Glomerular endothelial cell (primary cell): ENCODE results near the gene ENOX1. TPM values are rescaled to one million over a fixed set of nuclear protein-coding genes. Genes with fewer than 3 reads are reported as not detected.
"Not testable (repeated sequence)": the region's sequence is repeated elsewhere in the genome, so short reads cannot be mapped to it uniquely, and the experiment has no call there.

Experiments
- DNase-seq: peaks from one replicate; pipeline ENCODE4 v3.0.0-alpha.2; 2011; ENCODE audit warnings: low read depth, low spot score; ENCODE audit errors: extremely low read depth
- total RNA-seq: library from RNA; depleted of rRNA; stranded (reverse); fragments of >200 nt; gene quantifications from 2 replicates; pipeline ENCODE4 v1.2.3, GENCODE V29; 2015

The ENOX1 gene
- total RNA-seq, 1 donor from 2014 or later, result 0.18 TPM

GRCh38 chr13:43441899-43442499 lies 344.8 kb downstream of the ENOX1 start:
- no peak for DNase-seq

GRCh38 chr13:43441464-43441863 lies 345.3 kb downstream of the ENOX1 start:
- no peak for DNase-seq

- DNase-seq, result no peak
These were observed 352.6 kb downstream of the ENOX1 start for GRCh38 chr13:43434191-43434590.

- DNase-seq, result no peak
These were observed 353.1 kb downstream of the ENOX1 start for GRCh38 chr13:43433691-43434141.

- no peak for DNase-seq
These were observed 353.8 kb downstream of the ENOX1 start for GRCh38 chr13:43432958-43433357.

GRCh38 chr13:43431841-43432240 lies 354.9 kb downstream of the ENOX1 start:
- no peak for DNase-seq

- no peak for DNase-seq
These were observed 355.5 kb downstream of the ENOX1 start for GRCh38 chr13:43431290-43431716.

GRCh38 chr13:43428545-43429296 lies 358.1 kb downstream of the ENOX1 start:
- DNase-seq, result no peak

GRCh38 chr13:43426355-43426754 lies 360.4 kb downstream of the ENOX1 start:
- DNase-seq, result no peak

- no peak for DNase-seq
These were observed 361.5 kb downstream of the ENOX1 start for GRCh38 chr13:43425234-43425633.

- no peak for DNase-seq
These were observed 362.4 kb downstream of the ENOX1 start for GRCh38 chr13:43424412-43424811.

GRCh38 chr13:43422116-43422515 lies 364.7 kb downstream of the ENOX1 start:
- DNase-seq, result no peak

GRCh38 chr13:43416842-43417241 lies 369.9 kb downstream of the ENOX1 start:
- not testable (repeated sequence) for DNase-seq

- not testable (repeated sequence) for DNase-seq
These were observed 370.4 kb downstream of the ENOX1 start for GRCh38 chr13:43416408-43416807.

GRCh38 chr13:43415903-43416391 lies 370.8 kb downstream of the ENOX1 start:
- not testable (repeated sequence) for DNase-seq

GRCh38 chr13:43414111-43414510 lies 372.7 kb downstream of the ENOX1 start:
- no peak for DNase-seq

- DNase-seq, result no peak
These were observed 375.0 kb downstream of the ENOX1 start for GRCh38 chr13:43411741-43412140.

GRCh38 chr13:43411211-43411610 lies 375.6 kb downstream of the ENOX1 start:
- DNase-seq, result no peak

- no peak for DNase-seq
These were observed 378.5 kb downstream of the ENOX1 start for GRCh38 chr13:43408274-43408673.

GRCh38 chr13:43407023-43407581 lies 379.7 kb downstream of the ENOX1 start:
- no peak for DNase-seq

- DNase-seq, result no peak
These were observed 381.3 kb downstream of the ENOX1 start for GRCh38 chr13:43405457-43405856.

- DNase-seq, result no peak
These were observed 384.4 kb downstream of the ENOX1 start for GRCh38 chr13:43402380-43402779.
